Measurements from ENCODE around the gene LETMD1. TPM values are rescaled to one million over a fixed set of nuclear protein-coding genes. Genes with fewer than 3 reads are reported as not detected.

Gene LETMD1
- total and polyA plus RNA-seq, 2 of the 13 experiments (the other 11 are each of a cell fraction or from before 2014, with no cell fraction given) = 43.3 to 87.7 TPM

GRCh38 chr12:51047655-51048540, at the start of gene LETMD1 (continued):
- TF ChIP-seq HNRNPUL1 (IDR thresholded peaks at IDR 0.05; ENCODE audit: low read depth, low read length) = no peak
- 0 out of 2 replicates have a peak, but pooled peaks have one; percentile 24 for TF ChIP-seq HMG20B (CRISPR knock-in tag; conservative IDR thresholded peaks at IDR 0.05)
- TF ChIP-seq AKNA (CRISPR knock-in tag; IDR thresholded peaks at IDR 0.05; ENCODE audit: borderline replicate concordance) = no peak; the same call in 1 of the 2 replicates
- TF ChIP-seq ZNF770 (CRISPR knock-in tag; IDR thresholded peaks at IDR 0.05) = peak; percentile 74
- TF ChIP-seq POLR2A (IDR thresholded peaks at IDR 0.05; ENCODE audit: insufficient read depth in 1 of 2, low read depth in 2 of 2, low read length in 2 of 2) = peak; percentile 88 to 89
- TF ChIP-seq BORCS8-MEF2B (CRISPR knock-in tag; IDR thresholded peaks at IDR 0.05) = peak; percentile 65
- no peak for TF ChIP-seq U2AF2 (IDR thresholded peaks at IDR 0.05; ENCODE audit: low read depth, low read length)
- peak; percentile 34; the same call in 1 of the 2 replicates for TF ChIP-seq BRD4 (CRISPR knock-in tag; IDR thresholded peaks at IDR 0.05)
- TF ChIP-seq TEAD3 (CRISPR knock-in tag; optimal IDR thresholded peaks at IDR 0.05; ENCODE audit: borderline replicate concordance) = peak; percentile 13
- 0 out of 2 replicates have a peak, but pooled peaks have one; percentile 52 for TF ChIP-seq GFI1 (CRISPR knock-in tag; IDR thresholded peaks at IDR 0.05; ENCODE audit: borderline replicate concordance)
- TF ChIP-seq ZNF546 (CRISPR knock-in tag; conservative IDR thresholded peaks at IDR 0.05) = no peak
- no peak for TF ChIP-seq ZSCAN30 (CRISPR knock-in tag; IDR thresholded peaks at IDR 0.05)
- TF ChIP-seq ZBTB39 (CRISPR knock-in tag; IDR thresholded peaks at IDR 0.05) = no peak
- TF ChIP-seq ZSCAN29 (CRISPR knock-in tag; conservative IDR thresholded peaks at IDR 0.05) = no peak
- TF ChIP-seq FOSL1 (CRISPR knock-in tag; IDR thresholded peaks at IDR 0.05; ENCODE audit: borderline replicate concordance) = no peak
- 0 out of 2 replicates have a peak, but pooled peaks have one; percentile 35 for TF ChIP-seq ZNF619 (CRISPR knock-in tag; IDR thresholded peaks at IDR 0.05)
- no peak for TF ChIP-seq ADNP (CRISPR knock-in tag; IDR thresholded peaks at IDR 0.05)
- peak; percentile 43 for TF ChIP-seq MEIS2 (CRISPR knock-in tag; IDR thresholded peaks at IDR 0.05)
- TF ChIP-seq GATAD1 (CRISPR knock-in tag; IDR thresholded peaks at IDR 0.05) = peak; percentile 88
- TF ChIP-seq TMF1 (CRISPR knock-in tag; IDR thresholded peaks at IDR 0.05; ENCODE audit: low read depth) = peak; percentile 75; the same call in 1 of the 2 replicates
- TF ChIP-seq TCF7 (IDR thresholded peaks at IDR 0.05; ENCODE audit: low read depth) = no peak
